ENCODE data around the gene EHMT1.
"Not testable (repeated sequence)": the region's sequence is repeated elsewhere in the genome, so short reads cannot be mapped to it uniquely, and the experiment has no call there.

EHMT1 gene

DNA sequence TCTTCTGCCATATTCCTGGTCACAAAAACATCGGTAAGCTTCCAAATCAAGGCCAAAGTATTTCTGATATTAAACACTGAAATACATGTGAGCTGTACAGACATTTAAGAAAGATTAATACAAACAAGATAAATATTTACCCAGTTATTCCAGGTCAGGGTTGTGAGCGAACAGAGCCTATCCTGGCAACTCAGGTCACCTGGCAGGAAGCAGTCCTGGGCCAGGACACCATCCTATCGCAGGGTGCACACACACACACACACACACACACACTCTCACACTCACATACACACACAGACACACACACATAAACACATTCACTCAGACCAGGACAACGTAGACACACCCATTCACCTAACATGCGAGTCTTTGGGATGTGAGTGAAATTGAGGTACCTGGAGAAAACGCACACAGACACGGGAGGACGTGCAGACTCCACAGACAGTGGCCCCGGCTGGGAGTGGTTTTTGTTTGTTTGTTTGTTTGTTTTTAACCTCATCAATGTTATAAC is 176.4 kb downstream of the EHMT1 start:
- no peak for DNase-seq

GRCh38 chr9:137797206-137798120 is 178.7 kb downstream of the EHMT1 start:
- peak; percentile 28 for DNase-seq

GRCh38 chr9:137798142-137798541 is 179.3 kb downstream of the EHMT1 start:
- no peak for DNase-seq

DNA sequence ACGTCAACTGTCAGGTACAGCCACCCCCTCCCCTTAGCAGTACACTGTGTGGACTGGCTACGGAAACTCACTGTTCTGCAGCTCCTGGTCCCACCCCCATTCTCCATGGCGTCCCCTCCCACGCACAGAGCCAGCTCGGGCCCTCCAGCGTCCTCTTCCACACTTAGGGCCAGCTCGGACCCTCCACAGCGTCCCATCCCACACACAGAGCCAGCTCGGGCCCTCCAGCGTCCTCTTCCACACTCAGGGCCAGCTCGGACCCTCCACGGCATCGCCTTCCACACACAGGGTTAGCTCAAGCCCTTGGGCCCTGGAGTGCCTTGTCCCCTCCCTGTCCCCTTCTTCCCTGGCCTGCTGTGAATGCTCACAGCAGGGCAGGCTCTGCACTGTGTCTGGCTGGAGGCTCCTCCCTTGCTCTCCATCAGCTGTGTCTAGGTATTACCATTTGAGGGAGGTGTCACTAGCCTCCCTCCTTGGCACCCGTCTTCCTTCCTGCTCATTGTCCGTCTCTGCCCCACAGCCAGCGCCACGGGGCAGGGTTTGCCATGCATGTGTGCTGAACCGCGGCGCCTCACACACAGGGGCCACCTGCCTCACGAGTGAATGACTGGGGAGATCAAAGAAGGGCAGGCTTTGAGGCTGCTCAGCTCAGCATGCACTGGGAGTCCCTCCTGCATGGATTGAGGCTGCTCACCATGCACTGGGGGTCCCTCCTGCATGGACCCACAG is 180.3 kb downstream of the EHMT1 start:
- no peak for DNase-seq

- DNase-seq = no peak
Measured at GRCh38 chr9:137799630-137799983, 180.8 kb downstream of the EHMT1 start.

GRCh38 chr9:137800196-137801022 is 181.6 kb downstream of the EHMT1 start:
- DNase-seq = no peak

GRCh38 chr9:137801023-137801319 is 182.2 kb downstream of the EHMT1 start:
- no peak for DNase-seq

GRCh38 chr9:137802021-137802420 is 183.2 kb downstream of the EHMT1 start:
- no peak for DNase-seq

DNA sequence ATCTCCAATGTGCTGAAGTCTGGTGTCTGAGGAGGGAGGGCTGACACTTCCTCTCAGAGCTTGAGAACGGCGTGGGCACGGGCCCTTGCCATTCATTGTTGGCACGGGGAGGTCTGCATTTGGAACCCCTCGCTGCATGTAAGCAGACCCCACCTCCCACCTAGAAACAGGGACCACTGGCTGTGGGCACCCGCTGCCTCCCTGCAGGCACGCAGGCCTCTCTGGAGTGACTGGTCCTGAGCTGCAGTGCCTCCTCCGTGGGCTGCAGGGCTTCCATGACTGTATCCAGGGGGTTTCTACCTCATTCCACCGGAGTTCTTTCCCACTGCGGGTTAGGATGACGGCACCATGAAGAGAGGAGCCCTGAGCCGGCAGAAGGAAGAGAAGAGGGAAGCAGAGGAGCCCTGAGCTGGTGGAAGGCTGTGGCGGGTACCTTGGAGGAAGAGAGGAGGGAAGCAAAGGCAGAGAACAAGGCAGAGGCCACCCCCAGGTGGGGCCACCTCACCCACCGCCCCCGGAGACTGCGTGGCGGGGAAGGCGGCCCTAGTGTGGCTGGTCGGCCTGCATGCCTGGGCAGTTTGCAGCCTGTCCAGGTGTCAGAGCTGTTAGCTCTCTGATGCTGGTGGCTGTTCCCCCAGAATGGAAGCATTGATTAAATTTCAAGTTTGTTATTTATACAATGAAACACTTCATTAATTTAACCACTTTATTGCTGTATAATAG is 183.9 kb downstream of the EHMT1 start:
- DNase-seq = no peak

DNA sequence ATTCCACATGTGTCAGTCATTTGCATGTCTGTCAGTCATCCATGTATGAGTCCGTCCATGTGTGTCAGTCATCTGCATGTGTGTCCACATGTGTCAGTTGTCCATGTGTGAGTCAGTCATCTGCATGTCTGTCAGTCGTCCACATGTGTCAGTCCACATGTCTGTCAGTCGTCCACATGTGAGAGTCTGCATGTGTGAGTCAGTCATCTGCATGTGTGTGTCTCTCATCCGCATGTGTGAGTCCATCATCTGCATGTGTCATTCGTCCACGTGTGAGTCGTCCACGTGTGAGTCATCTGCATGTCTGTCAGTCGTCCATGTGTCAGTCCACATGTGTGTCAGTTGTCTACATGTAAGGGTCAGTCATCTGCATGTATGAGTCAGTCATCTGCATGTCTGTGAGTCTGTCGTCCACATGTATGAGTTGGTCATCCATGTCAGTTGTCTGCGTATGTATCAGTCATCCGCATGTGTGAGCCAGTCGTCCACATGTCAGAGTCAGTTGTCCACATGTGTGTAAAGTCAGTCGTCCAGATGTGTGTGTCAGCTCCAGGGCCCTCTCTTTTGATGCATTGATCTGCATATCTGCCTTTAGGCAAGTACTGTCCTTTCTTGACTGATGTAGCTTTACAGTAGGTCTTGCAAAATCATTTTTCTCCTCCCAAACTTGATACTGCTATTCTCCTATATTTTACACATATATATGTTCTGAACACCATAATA is 186.3 kb downstream of the EHMT1 start:
- no peak for DNase-seq

DNA sequence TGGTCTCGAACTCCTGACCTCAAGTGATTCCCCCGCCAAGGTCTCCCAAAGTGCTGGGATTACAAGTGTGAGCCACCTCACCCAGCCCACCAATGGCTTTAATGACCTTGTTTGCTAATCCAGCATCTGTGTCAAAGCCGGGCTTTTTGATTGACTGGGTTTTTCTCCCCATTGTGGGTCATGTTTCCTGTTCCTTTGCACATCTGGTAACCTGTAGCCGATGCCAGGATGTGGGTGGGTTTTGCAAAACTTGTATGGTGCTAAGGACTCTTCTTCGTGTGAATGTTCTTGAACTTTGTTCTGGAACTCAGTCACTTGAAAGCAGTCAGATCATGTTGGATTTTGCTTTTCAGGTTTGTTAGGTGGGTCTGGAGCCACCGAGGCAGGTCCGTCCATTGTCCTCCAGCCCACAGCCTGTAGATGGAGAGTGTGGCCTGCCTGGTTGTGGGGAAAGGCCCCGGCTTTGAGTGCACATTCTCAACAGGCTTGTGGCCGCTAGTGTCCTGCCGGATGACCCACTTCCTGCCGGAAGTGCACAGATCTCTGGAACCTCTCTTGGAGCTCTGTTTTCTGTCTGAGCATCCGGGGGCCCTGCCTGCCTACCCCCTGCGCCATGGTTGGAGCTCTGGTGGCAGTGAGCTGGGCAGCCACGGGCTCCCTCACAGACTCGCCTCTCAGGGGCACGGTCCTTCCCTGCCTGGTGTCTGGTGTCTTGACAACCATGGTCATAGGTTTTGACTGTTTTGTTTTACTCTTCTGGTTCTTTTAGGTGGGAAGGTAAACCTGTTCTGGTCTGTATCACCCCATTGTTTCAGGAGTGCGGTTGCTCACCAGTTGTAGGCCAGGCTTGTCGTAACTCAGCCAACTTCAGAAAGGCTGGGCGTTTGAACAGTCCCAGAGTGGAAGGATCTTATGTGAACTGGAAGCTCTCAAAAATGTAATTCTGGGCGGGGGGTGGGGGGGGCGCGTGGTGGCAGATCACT is 189.2 kb downstream of the EHMT1 start:
- no peak for DNase-seq

DNA sequence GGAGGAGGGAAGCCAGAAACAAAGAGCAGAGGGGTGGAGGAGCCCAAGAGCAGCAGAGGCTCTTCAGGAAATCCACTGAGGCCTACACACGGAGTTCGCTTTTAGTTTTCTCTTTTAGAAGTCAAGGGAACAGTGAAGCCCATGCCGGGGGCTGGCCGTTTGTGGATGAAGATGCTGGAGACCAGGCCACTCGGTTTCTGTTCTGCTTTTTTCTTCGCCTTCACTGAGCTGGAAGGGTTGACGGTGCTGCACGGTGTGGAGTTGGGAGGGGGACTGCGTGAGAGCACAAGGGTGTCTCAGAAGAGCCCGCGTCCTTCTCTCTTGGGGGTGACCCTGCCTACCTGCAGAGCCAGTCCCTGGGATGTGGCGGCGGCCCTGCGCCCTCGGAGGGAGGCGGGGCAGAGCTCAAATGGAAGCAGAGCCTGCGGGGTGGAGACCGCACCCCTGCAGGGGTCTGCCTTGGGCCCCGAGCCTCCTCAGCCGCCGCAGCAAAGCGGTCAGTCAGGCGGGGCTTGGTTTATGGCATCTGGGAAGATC is 190.3 kb downstream of the EHMT1 start:
- DNase-seq = no peak

DNA sequence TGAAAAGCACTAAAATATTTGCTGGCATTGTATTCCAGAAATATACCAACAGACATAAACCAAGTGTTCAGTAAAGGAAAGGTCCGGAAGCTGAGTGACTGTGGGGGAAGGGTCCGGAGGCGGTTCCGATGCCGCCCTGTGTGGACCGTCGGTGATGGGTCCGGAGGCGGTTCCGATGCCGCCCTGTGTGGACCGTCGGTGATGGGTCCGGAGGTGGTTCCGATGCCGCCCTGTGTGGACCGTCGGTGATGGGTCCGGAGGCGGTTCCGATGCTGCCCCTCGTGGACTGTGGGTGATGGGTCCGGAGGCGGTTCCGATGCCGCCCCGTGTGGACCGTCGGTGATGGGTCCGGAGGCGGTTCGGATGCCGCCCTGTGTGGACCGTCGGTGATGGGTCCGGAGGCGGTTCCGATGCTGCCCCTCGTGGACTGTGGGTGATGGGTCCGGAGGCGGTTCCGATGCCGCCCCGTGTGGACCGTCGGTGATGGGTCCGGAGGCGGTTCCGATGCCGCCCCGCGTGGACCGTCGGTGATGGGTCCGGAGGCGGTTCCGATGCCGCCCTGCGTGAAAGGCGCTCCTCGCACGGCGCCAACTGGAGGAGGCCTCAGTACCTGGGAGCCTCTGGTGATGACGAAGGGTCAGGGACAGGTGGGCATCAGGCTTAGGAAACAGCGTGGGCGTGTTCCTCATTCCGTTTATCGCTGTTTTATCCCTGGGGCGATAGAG is 191.1 kb downstream of the EHMT1 start:
- DNase-seq = not testable (repeated sequence)

DNA sequence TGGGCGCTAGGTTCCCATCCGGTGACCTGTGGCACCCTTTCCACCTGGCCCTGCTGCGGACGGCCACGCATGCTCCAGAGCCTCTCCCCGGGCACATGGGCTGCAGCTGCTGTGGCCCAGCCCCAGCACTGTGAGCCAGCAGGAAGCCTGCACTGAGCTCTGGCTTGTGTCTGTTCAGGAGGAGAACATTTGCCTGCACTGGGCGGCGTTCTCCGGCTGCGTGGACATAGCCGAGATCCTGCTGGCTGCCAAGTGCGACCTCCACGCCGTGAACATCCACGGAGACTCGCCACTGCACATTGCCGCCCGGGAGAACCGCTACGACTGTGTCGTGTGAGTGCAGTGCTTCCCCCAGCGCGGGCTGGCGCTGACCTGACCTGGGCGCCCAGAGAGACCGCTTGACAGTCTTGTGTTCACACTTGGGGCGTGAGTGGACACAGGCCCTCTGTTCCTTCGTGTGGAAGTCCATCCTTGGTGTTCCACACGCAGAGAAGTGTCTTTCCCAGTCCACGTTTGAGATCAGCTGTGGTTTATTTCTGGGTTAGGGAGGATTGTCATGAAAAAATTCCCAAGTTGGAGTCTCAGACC is 192.6 kb downstream of the EHMT1 start:
- no peak for DNase-seq

DNA sequence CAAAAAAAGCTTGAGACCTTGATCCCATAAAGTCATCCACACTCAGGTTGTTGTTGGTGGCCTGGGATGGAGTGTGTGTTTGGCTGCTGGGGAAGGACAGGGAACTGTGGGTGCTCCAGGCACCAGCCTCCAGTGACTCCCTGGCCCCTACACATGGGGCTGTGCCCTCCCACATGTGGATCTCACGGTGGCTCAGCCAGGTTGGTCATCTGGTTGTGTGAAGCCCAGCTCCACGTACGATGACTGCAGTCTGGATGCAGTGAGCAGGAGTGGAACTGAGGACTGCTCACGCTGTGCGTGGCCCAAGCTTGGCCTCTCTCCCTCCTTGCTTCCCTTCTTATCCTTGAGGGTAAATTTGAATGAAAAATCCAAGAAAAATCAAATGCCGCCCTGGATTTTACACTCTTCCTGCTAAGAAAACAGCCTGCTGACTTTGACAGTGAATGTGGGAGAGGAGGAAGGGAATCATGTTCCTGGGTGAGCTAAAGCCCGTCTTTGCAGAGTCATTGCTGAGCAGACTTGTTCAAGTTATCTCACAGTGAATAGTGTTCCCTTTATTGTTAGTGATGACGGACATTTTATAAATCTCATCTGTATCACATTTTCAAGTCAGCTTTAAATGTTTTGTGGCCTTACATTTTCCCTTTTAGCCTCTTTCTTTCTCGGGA is 193.7 kb downstream of the EHMT1 start:
- no peak for DNase-seq

- DNase-seq = no peak
Measured at GRCh38 chr9:137813167-137813566, 194.4 kb downstream of the EHMT1 start.

DNA sequence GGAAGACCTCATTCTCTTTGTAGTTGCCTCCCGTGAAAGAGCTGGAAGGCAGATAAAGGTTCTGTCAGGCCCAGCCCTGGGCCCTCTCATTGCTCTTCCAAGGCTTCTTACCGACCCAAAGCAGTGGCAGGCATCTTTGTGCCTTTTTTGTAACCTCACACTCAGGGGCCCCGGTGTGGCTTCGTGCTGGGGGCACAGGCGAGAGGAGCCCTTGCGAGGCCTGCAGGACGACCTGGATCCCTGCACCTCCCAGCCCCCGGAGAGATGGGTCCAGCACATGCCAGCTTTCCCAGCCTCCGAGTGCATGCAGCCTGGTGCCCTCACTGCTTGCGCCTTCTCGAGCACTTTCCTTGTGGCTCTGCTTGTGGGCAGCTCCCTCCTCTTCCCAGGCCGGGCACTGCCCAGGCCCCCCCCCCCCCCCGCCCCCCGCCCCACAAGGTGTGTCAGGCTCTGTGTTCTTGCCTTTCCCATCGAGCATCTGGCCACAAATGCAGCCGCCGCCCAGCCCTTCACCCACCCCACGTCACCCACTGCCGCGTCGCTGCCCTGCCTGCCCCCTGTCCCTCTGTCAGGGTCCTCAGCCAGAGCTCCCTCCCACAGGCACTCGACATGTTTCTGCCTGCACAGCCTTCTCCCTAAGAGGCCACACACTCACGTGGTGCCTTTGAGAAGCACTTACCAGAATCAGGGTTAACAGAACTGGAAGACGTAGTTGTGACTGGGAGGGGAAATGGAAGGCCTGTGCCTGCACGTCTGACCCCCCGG is 195.0 kb downstream of the EHMT1 start:
- DNase-seq = no peak

GRCh38 chr9:137814436-137814835 is 195.6 kb downstream of the EHMT1 start:
- no peak for DNase-seq
